Measurements from ENCODE around the gene LSMEM2.
"Not testable (repeated sequence)": the region's sequence is repeated elsewhere in the genome, so short reads cannot be mapped to it uniquely, and the experiment has no call there.

LSMEM2 gene

GRCh38 chr3:50239649-50240048, 39.2 kb upstream of the LSMEM2 start:
- ATAC-seq (replicated peaks) (no peak), DNase-seq (no peak)
- peaks cover 46% of the 10 kb centered on the region for H3K36me3 Mint-ChIP-seq (ENCODE audit: insufficient read depth)
- H3K4me3 Mint-ChIP-seq, result peak overlapping the region; percentile 99 to 100
- peak overlapping the region; percentile 94 to 95 for H3K27ac Mint-ChIP-seq
- peaks cover 63 to 67% of the 10 kb centered on the region in 2 donors for H3K4me1 Mint-ChIP-seq (ENCODE audit: low read depth in 2 of 2)
- no peaks in the 10 kb centered on the region for H3K27me3 Mint-ChIP-seq
- no peaks in the 10 kb centered on the region for H3K9me3 Mint-ChIP-seq

- peaks cover 73 to 75% of the 10 kb centered on the region in 2 donors for H3K4me1 Mint-ChIP-seq (ENCODE audit: low read depth in 2 of 2)
- peaks cover 54% of the 10 kb centered on the region for H3K36me3 Mint-ChIP-seq (ENCODE audit: insufficient read depth)
- DNase-seq (no peak), ATAC-seq (replicated peaks) (no peak)
- peak overlapping the region; percentile 94 to 95 for H3K27ac Mint-ChIP-seq
- H3K9me3 Mint-ChIP-seq, result no peaks in the 10 kb centered on the region
- H3K4me3 Mint-ChIP-seq, result peak overlapping the region; percentile 86 to 100
- no peaks in the 10 kb centered on the region for H3K27me3 Mint-ChIP-seq
Measured at GRCh38 chr3:50241163-50241562, 37.7 kb upstream of the LSMEM2 start.

- no peaks in the 10 kb centered on the region for H3K27me3 Mint-ChIP-seq
- H3K36me3 Mint-ChIP-seq (ENCODE audit: insufficient read depth), result peaks cover 55% of the 10 kb centered on the region
- DNase-seq, result no peak
- H3K4me1 Mint-ChIP-seq (ENCODE audit: low read depth in 2 of 2), result peaks cover 78 to 81% of the 10 kb centered on the region in 2 donors
- no peaks in the 10 kb centered on the region for H3K9me3 Mint-ChIP-seq
- peak overlapping the region; percentile 86 to 100 for H3K4me3 Mint-ChIP-seq
- H3K27ac Mint-ChIP-seq, result peak overlapping the region; percentile 94 to 95
- ATAC-seq (replicated peaks), result no peak
Measured at GRCh38 chr3:50241713-50242380, 37.0 kb upstream of the LSMEM2 start.

DNA sequence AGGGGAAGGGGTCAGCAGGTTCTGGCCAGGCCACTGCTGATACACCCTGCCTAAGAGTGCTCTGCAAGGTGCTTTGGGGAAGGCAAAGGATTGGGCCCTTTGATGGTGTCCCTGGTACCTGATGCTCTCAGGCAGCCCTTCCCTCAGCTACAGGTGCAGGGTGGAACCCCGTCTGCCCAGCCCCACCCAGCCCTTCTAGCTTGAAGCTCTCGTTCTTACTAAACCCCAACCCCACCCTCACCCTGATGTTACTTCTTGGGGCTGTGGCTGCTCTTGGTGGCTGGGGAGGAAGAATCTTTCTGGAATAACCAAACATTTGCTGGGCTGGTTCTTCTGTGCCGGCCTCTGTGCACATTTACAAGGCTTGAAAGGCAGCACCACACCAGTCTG, 36.5 kb upstream of the LSMEM2 start:
- peak overlapping the region; percentile 86 to 100 for H3K4me3 Mint-ChIP-seq
- peaks cover 77 to 81% of the 10 kb centered on the region in 2 donors for H3K4me1 Mint-ChIP-seq (ENCODE audit: low read depth in 2 of 2)
- H3K9me3 Mint-ChIP-seq, result no peaks in the 10 kb centered on the region
- no peaks in the 10 kb centered on the region for H3K27me3 Mint-ChIP-seq
- ATAC-seq (replicated peaks) (no peak), DNase-seq (no peak)
- peak overlapping the region; percentile 94 to 95 for H3K27ac Mint-ChIP-seq
- H3K36me3 Mint-ChIP-seq (ENCODE audit: insufficient read depth), result peaks cover 55% of the 10 kb centered on the region

GRCh38 chr3:50242851-50243542, 35.9 kb upstream of the LSMEM2 start:
- peak overlapping the region; percentile 92 to 94 for H3K27ac Mint-ChIP-seq
- DNase-seq (peak in 1 of 3 experiments; percentile 29), ATAC-seq (replicated peaks) (peak; percentile 5)
- no peaks in the 10 kb centered on the region for H3K27me3 Mint-ChIP-seq
- peaks cover 49% of the 10 kb centered on the region for H3K36me3 Mint-ChIP-seq (ENCODE audit: insufficient read depth)
- peaks cover 76 to 79% of the 10 kb centered on the region in 2 donors for H3K4me1 Mint-ChIP-seq (ENCODE audit: low read depth in 2 of 2)
- H3K9me3 Mint-ChIP-seq, result no peaks in the 10 kb centered on the region
- peak overlapping the region; percentile 86 to 100 for H3K4me3 Mint-ChIP-seq

DNA sequence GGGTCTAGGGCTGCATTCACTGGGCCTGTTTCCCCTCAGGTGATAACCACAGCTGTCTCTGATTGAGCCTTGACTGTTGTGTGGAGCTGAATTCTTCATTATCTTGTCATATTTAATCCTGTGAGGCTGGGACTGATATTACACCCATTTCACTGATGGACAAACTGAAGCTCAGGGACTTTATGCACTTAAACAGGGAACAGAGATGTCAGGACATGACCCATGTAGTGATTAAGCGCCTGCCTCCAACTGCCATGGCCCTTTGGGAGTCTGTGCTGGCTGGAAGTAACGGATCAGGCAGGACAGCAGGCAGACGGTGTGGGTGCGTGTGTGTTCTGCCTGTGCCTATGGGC, 35.4 kb upstream of the LSMEM2 start:
- peak overlapping the region; percentile 92 to 94 for H3K27ac Mint-ChIP-seq
- ATAC-seq (replicated peaks) (no peak), DNase-seq (no peak)
- H3K27me3 Mint-ChIP-seq, result no peaks in the 10 kb centered on the region
- H3K9me3 Mint-ChIP-seq, result no peaks in the 10 kb centered on the region
- peaks cover 73 to 78% of the 10 kb centered on the region in 2 donors for H3K4me1 Mint-ChIP-seq (ENCODE audit: low read depth in 2 of 2)
- peak overlapping the region; percentile 86 to 100 for H3K4me3 Mint-ChIP-seq
- peaks cover 49% of the 10 kb centered on the region for H3K36me3 Mint-ChIP-seq (ENCODE audit: insufficient read depth)

- Mint-ChIP-seq H3K27ac (peak overlapping the region; percentile 93 to 94), H3K36me3 (ENCODE audit: insufficient read depth) (peaks cover 49% of the 10 kb centered on the region), H3K4me3 (peak overlapping the region; percentile 74 to 83), H3K4me1 (ENCODE audit: low read depth in 2 of 2) (peaks cover 70 to 72% of the 10 kb centered on the region in 2 donors)
- DNase-seq; ATAC-seq (replicated peaks); H3K27me3 Mint-ChIP-seq; H3K9me3 Mint-ChIP-seq: not testable (repeated sequence)
Measured at GRCh38 chr3:50244813-50245212, 34.1 kb upstream of the LSMEM2 start.

GRCh38 chr3:50245251-50245745, 33.6 kb upstream of the LSMEM2 start:
- no peaks in the 10 kb centered on the region for H3K27me3 Mint-ChIP-seq
- H3K4me3 Mint-ChIP-seq, result peak overlapping the region; percentile 74 to 83
- ATAC-seq (replicated peaks) (no peak), DNase-seq (no peak)
- H3K36me3 Mint-ChIP-seq (ENCODE audit: insufficient read depth), result peaks cover 52% of the 10 kb centered on the region
- H3K27ac Mint-ChIP-seq, result peak overlapping the region; percentile 93 to 94
- no peaks in the 10 kb centered on the region for H3K9me3 Mint-ChIP-seq
- H3K4me1 Mint-ChIP-seq (ENCODE audit: low read depth in 2 of 2), result peaks cover 68 to 72% of the 10 kb centered on the region in 2 donors

- ATAC-seq (replicated peaks), result peak; percentile 79
- H3K4me3 Mint-ChIP-seq, result peak overlapping the region; percentile 74 to 83
- no peaks in the 10 kb centered on the region for H3K27me3 Mint-ChIP-seq
- peaks cover 71 to 74% of the 10 kb centered on the region in 2 donors for H3K4me1 Mint-ChIP-seq (ENCODE audit: low read depth in 2 of 2)
- peak; percentile 96 to 99 (median 96) for DNase-seq
- H3K36me3 Mint-ChIP-seq (ENCODE audit: insufficient read depth), result peaks cover 57% of the 10 kb centered on the region
- peak overlapping the region; percentile 93 to 94 for H3K27ac Mint-ChIP-seq
- H3K9me3 Mint-ChIP-seq, result no peaks in the 10 kb centered on the region
Measured at GRCh38 chr3:50245831-50246516, 32.9 kb upstream of the LSMEM2 start.

DNA sequence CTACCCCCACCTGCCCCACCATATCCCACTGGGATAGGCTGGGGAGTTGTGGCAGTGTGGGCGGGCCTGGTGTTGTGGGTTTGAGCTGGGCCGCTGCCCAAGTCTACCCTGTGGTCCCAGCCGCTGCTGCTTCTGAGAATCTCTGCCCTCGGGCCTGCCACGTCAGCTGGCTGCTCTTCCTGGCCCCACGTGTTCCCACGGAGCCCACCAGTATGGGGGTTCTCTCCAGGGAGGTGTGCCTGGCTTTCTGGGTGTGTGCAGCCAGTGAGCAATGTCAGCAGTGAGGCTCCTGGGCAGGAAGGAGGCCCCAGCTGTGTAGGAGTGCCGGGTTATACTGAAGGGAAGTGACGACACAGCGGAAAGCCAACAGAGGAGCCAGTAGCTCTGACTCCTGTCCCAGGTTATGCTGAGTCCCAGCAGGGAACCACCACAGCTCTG, 32.4 kb upstream of the LSMEM2 start:
- peak overlapping the region; percentile 93 to 94 for H3K27ac Mint-ChIP-seq
- DNase-seq (peak; percentile 71 to 73 (median 71)), ATAC-seq (replicated peaks) (peak; percentile 76)
- no peaks in the 10 kb centered on the region for H3K27me3 Mint-ChIP-seq
- H3K4me1 Mint-ChIP-seq (ENCODE audit: low read depth in 2 of 2), result peaks cover 72 to 75% of the 10 kb centered on the region in 2 donors
- H3K36me3 Mint-ChIP-seq (ENCODE audit: insufficient read depth), result peaks cover 59% of the 10 kb centered on the region
- H3K9me3 Mint-ChIP-seq, result no peaks in the 10 kb centered on the region
- peak overlapping the region; percentile 74 to 83 for H3K4me3 Mint-ChIP-seq

DNA sequence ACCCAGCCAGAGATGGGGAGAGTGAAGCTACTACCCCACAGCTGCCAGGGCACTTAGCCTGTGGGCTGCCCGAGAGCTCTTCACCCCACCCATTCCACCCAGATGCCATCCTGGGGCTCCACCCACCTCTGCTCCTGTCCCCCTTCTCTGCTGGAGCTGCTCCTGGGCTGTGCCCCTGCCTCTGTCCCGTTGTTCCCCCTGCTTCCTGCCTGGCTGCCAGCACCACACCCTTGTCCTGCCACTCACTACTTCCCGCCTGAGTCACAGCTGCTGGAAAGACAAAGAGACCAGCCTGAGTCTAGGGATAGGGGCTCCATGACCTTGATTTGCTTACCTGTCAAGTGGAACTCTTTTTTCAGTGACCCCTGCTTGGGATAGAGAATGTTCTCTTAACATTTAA, 30.5 kb upstream of the LSMEM2 start:
- peak overlapping the region; percentile 29 to 48 for H3K4me3 Mint-ChIP-seq
- ATAC-seq (replicated peaks) (no peak), DNase-seq (no peak)
- H3K36me3 Mint-ChIP-seq (ENCODE audit: insufficient read depth), result peaks cover 58% of the 10 kb centered on the region
- peak overlapping the region; percentile 90 to 94 for H3K27ac Mint-ChIP-seq
- no peaks in the 10 kb centered on the region for H3K27me3 Mint-ChIP-seq
- no peaks in the 10 kb centered on the region for H3K9me3 Mint-ChIP-seq
- peaks cover 58 to 66% of the 10 kb centered on the region in 2 donors for H3K4me1 Mint-ChIP-seq (ENCODE audit: low read depth in 2 of 2)

DNA sequence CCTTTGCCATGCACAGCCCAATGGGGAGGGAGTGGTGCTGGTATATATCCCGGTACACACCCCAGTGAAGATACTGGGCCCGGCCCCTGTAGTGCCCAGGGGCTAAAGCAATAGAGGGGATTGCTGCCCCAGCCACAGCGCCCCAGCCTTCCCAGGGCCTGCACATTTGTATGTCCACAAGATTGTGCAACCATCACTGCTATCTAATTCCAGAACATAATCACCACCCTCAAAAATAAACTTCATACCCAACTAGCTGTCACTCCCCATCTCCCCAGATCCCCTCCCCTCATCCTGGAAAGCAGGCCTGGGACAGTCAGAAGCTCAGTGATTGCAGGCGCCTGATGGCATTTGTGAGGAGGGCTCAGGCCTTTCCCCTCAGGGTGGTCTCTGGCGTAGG, 29.4 kb upstream of the LSMEM2 start:
- H3K9me3 Mint-ChIP-seq, result no peaks in the 10 kb centered on the region
- ATAC-seq (replicated peaks), result no peak
- peaks cover 54 to 62% of the 10 kb centered on the region in 2 donors for H3K4me1 Mint-ChIP-seq (ENCODE audit: low read depth in 2 of 2)
- no peak for DNase-seq
- peaks cover 58% of the 10 kb centered on the region for H3K36me3 Mint-ChIP-seq (ENCODE audit: insufficient read depth)
- peak overlapping the region; percentile 86 to 94 for H3K27ac Mint-ChIP-seq
- H3K27me3 Mint-ChIP-seq, result no peaks in the 10 kb centered on the region
- H3K4me3 Mint-ChIP-seq, result no peak overlapping the region

GRCh38 chr3:50250514-50250913, 28.4 kb upstream of the LSMEM2 start:
- DNase-seq (no peak), ATAC-seq (replicated peaks) (no peak)
- peak overlapping the region; percentile 86 to 94 for H3K27ac Mint-ChIP-seq
- no peaks in the 10 kb centered on the region for H3K9me3 Mint-ChIP-seq
- H3K4me3 Mint-ChIP-seq, result peak overlapping the region; percentile 27 to 57
- no peaks in the 10 kb centered on the region for H3K27me3 Mint-ChIP-seq
- peaks cover 58% of the 10 kb centered on the region for H3K36me3 Mint-ChIP-seq (ENCODE audit: insufficient read depth)
- peaks cover 44 to 56% of the 10 kb centered on the region in 2 donors for H3K4me1 Mint-ChIP-seq (ENCODE audit: low read depth in 2 of 2)
